Measurements from ENCODE around the gene IGSF22. TPM values are rescaled to one million over a fixed set of nuclear protein-coding genes. Genes with fewer than 3 reads are reported as not detected.

The IGSF22 gene
- total RNA-seq, 1 experiment from 2014 or later, result not detected

- Histone ChIP-seq H3K9me3 (ENCODE audit: control insufficient read depth in 1 of 2, insufficient read depth in 1 of 2, low read depth in 1 of 2, low read length in 2 of 2) (no peaks in the 10 kb centered on the region), H3K9ac (ENCODE audit: low read length) (no peak overlapping the region), H3K4me3 (replicated peaks in 1 of 2; ENCODE audit: low read depth in 1 of 2, low read length in 2 of 2) (no peak overlapping the region), H3K79me2 (ENCODE audit: insufficient read depth, low read length) (no peaks in the 10 kb centered on the region), H3K4me1 (ENCODE audit: control insufficient read depth in 1 of 2, insufficient read depth in 2 of 2, low read length in 2 of 2) (no peaks in the 10 kb centered on the region), H2AFZ (ENCODE audit: low read depth, low read length, poor library complexity, severe bottlenecking) (no peak overlapping the region), H4K20me1 (ENCODE audit: insufficient read depth) (no peaks in the 10 kb centered on the region), H3K36me3 (ENCODE audit: control insufficient read depth in 1 of 2, insufficient read depth in 2 of 2, low read length in 2 of 2) (no peaks in the 10 kb centered on the region), H3K27me3 (ENCODE audit: insufficient read depth, low read length) (no peaks in the 10 kb centered on the region), H3K4me2 (ENCODE audit: low read length) (no peak overlapping the region), H3K27ac (ENCODE audit: low read depth, low read length) (no peak overlapping the region), H3K9me2 (ENCODE audit: insufficient read depth) (no peaks in the 10 kb centered on the region)
- TF ChIP-seq EGR1 (IDR thresholded peaks at IDR 0.05; ENCODE audit: low read depth) (no peak), RAD21 (IDR thresholded peaks at IDR 0.05; ENCODE audit: low read depth) (no peak), CTCF (IDR thresholded peaks at IDR 0.05 in 2 of 3, conservative IDR thresholded peaks at IDR 0.05 in 1 of 3; ENCODE audit: borderline replicate concordance in 1 of 3, insufficient read depth in 1 of 3, low read depth in 2 of 3, low read length in 2 of 3) (peak in 1 of 3 experiments; percentile 25; a peak in 2 of 6 replicates)
- DNase-seq (ENCODE audit: low read depth, low spot score), result no peak
- ChIA-PET RAD21 (ENCODE audit: low non-redundant PET in 1 of 2, low total read pairs in 2 of 2, uncharacterized antibody in 2 of 2, unreplicated experiment in 2 of 2) (no interaction called here), CTCF (interaction anchor here (0.8 to 1.6 kb wide), 2 partner anchors 9 to 15 kb away, joined by 4 read pairs; no protein-coding TSS in a partner anchor), POLR2A (no interaction called here)
- intact Hi-C loops (cut with micrococcal nuclease), result loop anchor here (2.0 kb wide), 1 partner anchor 494 kb away; no protein-coding TSS in a partner anchor
- BruUV-seq (replicated peaks), result no TSS peak
- peak; percentile 60 for ATAC-seq
Observed at GRCh38 chr11:18736590-18737148, 10.7 kb upstream of the IGSF22 start.

- Histone ChIP-seq H2AFZ (ENCODE audit: low read depth, low read length, poor library complexity, severe bottlenecking) (no peak overlapping the region), H3K4me3 (replicated peaks in 1 of 2; ENCODE audit: low read depth in 1 of 2, low read length in 2 of 2) (no peak overlapping the region), H3K36me3 (ENCODE audit: control insufficient read depth in 1 of 2, insufficient read depth in 2 of 2, low read length in 2 of 2) (no peaks in the 10 kb centered on the region), H3K9me2 (ENCODE audit: insufficient read depth) (no peaks in the 10 kb centered on the region), H3K9ac (ENCODE audit: low read length) (no peak overlapping the region), H3K79me2 (ENCODE audit: insufficient read depth, low read length) (no peaks in the 10 kb centered on the region), H3K27ac (ENCODE audit: low read depth, low read length) (no peak overlapping the region), H4K20me1 (ENCODE audit: insufficient read depth) (no peaks in the 10 kb centered on the region), H3K4me1 (ENCODE audit: control insufficient read depth in 1 of 2, insufficient read depth in 2 of 2, low read length in 2 of 2) (no peaks in the 10 kb centered on the region), H3K27me3 (ENCODE audit: insufficient read depth, low read length) (no peaks in the 10 kb centered on the region), H3K4me2 (ENCODE audit: low read length) (no peak overlapping the region), H3K9me3 (ENCODE audit: control insufficient read depth in 1 of 2, insufficient read depth in 1 of 2, low read depth in 1 of 2, low read length in 2 of 2) (no peaks in the 10 kb centered on the region)
- TF ChIP-seq ZBTB33 (IDR thresholded peaks at IDR 0.05; ENCODE audit: extremely low read depth, insufficient replicate concordance, low read length) (no peak), ELF1 (IDR thresholded peaks at IDR 0.05; ENCODE audit: borderline replicate concordance, low read depth) (no peak), EGR1 (IDR thresholded peaks at IDR 0.05; ENCODE audit: low read depth) (no peak), TCF7L2 (IDR thresholded peaks at IDR 0.05; ENCODE audit: borderline replicate concordance, extremely low read depth, insufficient read depth, insufficient read length) (no peak), EZH2 (IDR thresholded peaks at IDR 0.05) (no peak), POLR2AphosphoS5 (IDR thresholded peaks at IDR 0.05; ENCODE audit: low read depth, low read length) (no peak), JUND (IDR thresholded peaks at IDR 0.05) (no peak), ZFX (IDR thresholded peaks at IDR 0.05) (no peak), CTCF (IDR thresholded peaks at IDR 0.05 in 2 of 3, conservative IDR thresholded peaks at IDR 0.05 in 1 of 3; ENCODE audit: borderline replicate concordance in 1 of 3, insufficient read depth in 1 of 3, low read depth in 2 of 3, low read length in 2 of 3) (no peak)
- intact Hi-C loops (cut with micrococcal nuclease), result loop anchor here (2.0 kb wide), 1 partner anchor 192 kb away; no protein-coding TSS in a partner anchor
- ChIA-PET RAD21 (ENCODE audit: low non-redundant PET in 1 of 2, low total read pairs in 2 of 2, uncharacterized antibody in 2 of 2, unreplicated experiment in 2 of 2) (no interaction called here), POLR2A (no interaction called here), CTCF (interaction anchor here (0.8 kb wide), 1 partner anchor 11 kb away, joined by 3 read pairs; no protein-coding TSS in a partner anchor)
- BruUV-seq (replicated peaks), result no TSS peak
- no peak for ATAC-seq
- DNase-seq (ENCODE audit: low read depth, low spot score), result no peak
Observed at GRCh38 chr11:18733202-18733601, 7.2 kb upstream of the IGSF22 start.

All from HCT116 (cell line).